ENCODE results near the gene LY6G6F. TPM values are rescaled to one million over a fixed set of nuclear protein-coding genes. Genes with fewer than 3 reads are reported as not detected.

LY6G6F gene
- total and polyA plus RNA-seq, 2 donors (not counting 3 experiments of a cell fraction or from before 2014, with no cell fraction given): not detected

DNA sequence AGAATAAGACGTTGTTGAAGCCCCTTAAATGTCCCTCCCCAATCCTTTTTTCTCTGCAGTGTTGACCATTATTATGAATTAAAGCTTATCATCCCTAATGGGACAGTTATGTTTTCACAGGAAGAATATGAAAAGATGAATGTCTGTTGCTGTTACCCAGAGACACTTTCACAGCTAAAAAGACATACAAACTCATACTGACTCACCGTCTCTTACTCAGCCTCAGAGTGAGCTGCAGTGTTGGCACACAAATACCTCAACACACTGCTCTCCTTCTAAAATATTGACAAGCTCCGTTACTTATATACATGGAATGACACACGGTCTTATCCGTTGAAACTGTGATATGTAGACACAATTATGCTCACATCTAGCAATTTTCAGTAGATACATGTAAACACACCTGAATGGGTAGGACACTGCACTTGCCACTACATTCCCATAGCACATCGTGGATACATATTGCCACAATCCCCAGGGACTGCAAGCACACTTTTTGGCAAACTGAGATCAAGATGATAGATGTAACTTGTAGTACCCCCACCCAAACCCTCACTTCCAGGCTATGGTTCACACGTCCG lies 46.2 kb downstream of the LY6G6F start:
- Histone ChIP-seq H2AFZ (ENCODE audit: low read depth, low read length) (no peak overlapping the region), H3K9ac (replicated peaks; ENCODE audit: extremely low read depth, insufficient read depth, low read length) (no peak overlapping the region), H4K20me1 (replicated peaks; ENCODE audit: control insufficient read depth, extremely low read depth, insufficient read depth, low read length) (no peaks in the 10 kb centered on the region), H3K9me3 (replicated peaks; ENCODE audit: control insufficient read depth, insufficient read depth, low read length) (no peaks in the 10 kb centered on the region), H3K36me3 (ENCODE audit: control insufficient read depth in 2 of 2, extremely low read depth in 1 of 2, insufficient read depth in 2 of 2, low read length in 2 of 2) (no peaks in the 10 kb centered on the region), H3K79me2 (ENCODE audit: control insufficient read depth, insufficient read depth, low read length) (no peaks in the 10 kb centered on the region), H3K27me3 (ENCODE audit: control insufficient read depth in 2 of 2, insufficient read depth in 2 of 2, low read length in 2 of 2) (no peaks in the 10 kb centered on the region), H3K4me2 (ENCODE audit: insufficient read depth, low read length) (no peak overlapping the region), H3K27ac (ENCODE audit: insufficient read depth, low read depth, low read length) (no peak overlapping the region), H3K4me1 (ENCODE audit: control insufficient read depth, extremely low read depth, insufficient read depth, low read length) (no peaks in the 10 kb centered on the region), H3K4me3 (replicated peaks in 1 of 3; ENCODE audit: insufficient read depth in 1 of 3, low read depth in 1 of 3, low read length in 3 of 3) (no peak overlapping the region), H3K9me1 (replicated peaks; ENCODE audit: control insufficient read depth, extremely low read depth, insufficient read depth, low read length) (no peaks in the 10 kb centered on the region)
- DNase-seq (ENCODE audit: low read depth, low spot score) (no peak), FAIRE-seq (no peak)
- dilution Hi-C loops (cut with MboI; ENCODE audit: extremely low pct_ligation_motif_present, low sequenced_read_pairs): no loop called here
- intact Hi-C loops (cut with micrococcal nuclease): no loop called here
- ChIA-PET POLR2A (no interaction called here), CTCF (interaction anchor here (0.7 to 3.9 kb wide), 7 partner anchors 14 to 50 kb away, joined by 3 to 18 read pairs (median 5); partner anchors contain the start of genes ABHD16A, DDAH2 and VARS1)
- no TSS peak for BruUV-seq (replicated peaks)
- TF ChIP-seq FOS (IDR thresholded peaks at IDR 0.05; ENCODE audit: borderline replicate concordance, insufficient read depth, low read length): peak; percentile 32
- TF ChIP-seq, protein P1, sequence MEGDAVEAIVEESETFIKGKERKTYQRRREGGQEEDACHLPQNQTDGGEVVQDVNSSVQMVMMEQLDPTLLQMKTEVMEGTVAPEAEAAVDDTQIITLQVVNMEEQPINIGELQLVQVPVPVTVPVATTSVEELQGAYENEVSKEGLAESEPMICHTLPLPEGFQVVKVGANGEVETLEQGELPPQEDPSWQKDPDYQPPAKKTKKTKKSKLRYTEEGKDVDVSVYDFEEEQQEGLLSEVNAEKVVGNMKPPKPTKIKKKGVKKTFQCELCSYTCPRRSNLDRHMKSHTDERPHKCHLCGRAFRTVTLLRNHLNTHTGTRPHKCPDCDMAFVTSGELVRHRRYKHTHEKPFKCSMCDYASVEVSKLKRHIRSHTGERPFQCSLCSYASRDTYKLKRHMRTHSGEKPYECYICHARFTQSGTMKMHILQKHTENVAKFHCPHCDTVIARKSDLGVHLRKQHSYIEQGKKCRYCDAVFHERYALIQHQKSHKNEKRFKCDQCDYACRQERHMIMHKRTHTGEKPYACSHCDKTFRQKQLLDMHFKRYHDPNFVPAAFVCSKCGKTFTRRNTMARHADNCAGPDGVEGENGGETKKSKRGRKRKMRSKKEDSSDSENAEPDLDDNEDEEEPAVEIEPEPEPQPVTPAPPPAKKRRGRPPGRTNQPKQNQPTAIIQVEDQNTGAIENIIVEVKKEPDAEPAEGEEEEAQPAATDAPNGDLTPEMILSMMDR (IDR thresholded peaks at IDR 0.05; ENCODE audit: extremely low read depth in 1 of 2, insufficient read depth in 1 of 2, low read depth in 1 of 2, low read length in 2 of 2): no peak
- TF ChIP-seq POLR2AphosphoS5 (IDR thresholded peaks at IDR 0.05; ENCODE audit: insufficient read depth, low read depth, low read length): no peak
- TF ChIP-seq MYC (IDR thresholded peaks at IDR 0.05; ENCODE audit: low read depth, low read length): no peak
- TF ChIP-seq, protein P2, sequence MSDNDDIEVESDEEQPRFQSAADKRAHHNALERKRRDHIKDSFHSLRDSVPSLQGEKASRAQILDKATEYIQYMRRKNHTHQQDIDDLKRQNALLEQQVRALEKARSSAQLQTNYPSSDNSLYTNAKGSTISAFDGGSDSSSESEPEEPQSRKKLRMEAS (IDR thresholded peaks at IDR 0.05; ENCODE audit: insufficient read depth, insufficient read length): no peak
- TF ChIP-seq JUN (IDR thresholded peaks at IDR 0.05; ENCODE audit: borderline replicate concordance, insufficient read depth, insufficient read length, low read depth): no peak
- TF ChIP-seq POLR2A (IDR thresholded peaks at IDR 0.05; ENCODE audit: low read depth, low read length): peak; percentile 18

All from endothelial cell of umbilical vein (primary cell).